Body of pancreas (tissue), 4 donors: ENCODE measurements around the gene PIAS2. TPM values are rescaled to one million over a fixed set of nuclear protein-coding genes. Genes with fewer than 3 reads are reported as not detected.

Source experiments
- ATAC-seq: fragments of 150-250 bp; one replicate; pipeline ENCODE4 v1.9.1; 2016
- DNase-seq, 4 donors: peaks; one replicate each; pipeline ENCODE4 v3.0.0-alpha.2; 2019
- H3K27ac ChIP-seq, 4 donors: fragments of 200-600 bp; sonication (generic); 1 replicate in 3 of 4; 2 replicates in 1 of 4; pipeline versions ENCODE4 v1.5.1 to v1.6.1; 2016 to 2019; ENCODE audit warnings: mild to moderate bottlenecking in 1 of 4, mixed read lengths in 1 of 4, moderate library complexity in 1 of 4
- H3K27me3 ChIP-seq, 2 donors: fragments of 200-600 bp; sonication (generic); one replicate each; pipeline ENCODE4 v1.6.0; 2016; ENCODE audit warnings: mild to moderate bottlenecking in 1 of 2
- H3K36me3 ChIP-seq, 2 donors: fragments of 200-600 bp; sonication (generic); replicated peaks in 1 of 2; 2 replicates each; pipeline ENCODE4 v1.5.1; 2016; ENCODE audit warnings: low read depth in 2 of 2; ENCODE audit not compliant: insufficient read depth in 1 of 2
- H3K4me1 ChIP-seq: fragments of 200-600 bp; sonication (generic); one replicate; pipeline ENCODE4 v1.6.0; 2016
- H3K4me3 ChIP-seq, 2 donors: fragments of 200-600 bp; sonication (generic); 1 replicate in 1 of 2; 2 replicates in 1 of 2; pipeline ENCODE4 v1.5.1; 2016 to 2019
- H3K9me3 ChIP-seq, 3 donors: fragments of 200-600 bp; sonication (generic); 1 replicate in 2 of 3; 2 replicates in 1 of 3; pipeline ENCODE4 v1.5.1; 2016
- CTCF ChIP-seq, 7 experiments: fragments of 450-650 bp in 4 of 7; fragments of 200-600 bp in 3 of 7; sonication (generic) in 3 of 7; IDR thresholded peaks; one replicate each; pipeline ENCODE4 v1.5.1; 2016 to 2019; ENCODE audit warnings: antibody characterized with exemption in 7 of 7
- POLR2A ChIP-seq, 3 donors: fragments of 450-650 bp; IDR thresholded peaks; one replicate each; pipeline ENCODE4 v1.6.1; 2016; ENCODE audit warnings: antibody characterized with exemption in 3 of 3, mild to moderate bottlenecking in 2 of 3
- WGBS, 2 donors: methylation state at CpG; one replicate each; pipeline ENCODE4 v1.1.5; 2017; 5-methylcytosine and 5-hydroxymethylcytosine counted together
- intact Hi-C: fragments of 100-400 bp; cut with DNase I; formaldehyde crosslinking; loops from one replicate; pipeline ENCODE4 v1.15.1; 2023
- total RNA-seq, 2 donors: library from RNA; depleted of rRNA; stranded (reverse); fragments of >200 nt; gene quantifications; one replicate each; pipeline ENCODE4 v1.1.0, GENCODE V29; 2016

Gene PIAS2
- total RNA-seq, 2 donors from 2014 or later = 12.5 to 15.6 TPM

- no peak for ATAC-seq
Measured at GRCh38 chr18:46859855-46860254, 57.5 kb downstream of the PIAS2 start.

DNA sequence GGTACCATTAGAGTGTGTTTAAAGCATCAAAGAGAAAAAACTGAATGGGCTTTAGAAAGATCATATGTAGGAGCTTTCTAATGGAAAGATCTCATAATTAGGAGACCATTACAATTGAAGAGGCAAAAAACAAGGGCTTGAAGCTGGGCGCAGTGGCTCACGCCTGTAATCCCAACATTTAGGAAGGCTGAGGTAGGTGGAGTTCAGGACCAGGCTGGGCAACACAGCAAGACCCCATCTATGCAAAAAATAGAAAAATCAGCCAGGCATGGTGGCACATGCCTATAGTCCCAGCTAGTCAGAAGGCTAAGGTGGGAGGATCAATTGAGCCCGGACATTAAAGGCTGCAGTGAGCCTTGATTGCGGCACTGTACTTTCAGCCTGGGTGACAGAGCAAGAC lies 59.0 kb downstream of the PIAS2 start:
- ATAC-seq (no peak), DNase-seq (no peak)
- Histone ChIP-seq H3K9me3 (no peaks in the 10 kb centered on the region), H3K27me3 (no peaks in the 10 kb centered on the region), H3K4me1 (no peaks in the 10 kb centered on the region), H3K27ac (no peak overlapping the region), H3K4me3 (no peak overlapping the region), H3K36me3 (peaks cover 0 to 2% of the 10 kb centered on the region in 2 donors)
- TF ChIP-seq CTCF (IDR thresholded peaks at IDR 0.05) (no peak), POLR2A (IDR thresholded peaks at IDR 0.05) (no peak)
- WGBS, 2 donors = 98 to 100% methylated on average over 4 of the region's 4 CpGs
- intact Hi-C loops = no loop called here

More at GRCh38 chr18:46859855-46860254, 57.5 kb downstream of the PIAS2 start:
- Histone ChIP-seq H3K36me3 (no peaks in the 10 kb centered on the region), H3K4me1 (no peaks in the 10 kb centered on the region), H3K27ac (no peak overlapping the region), H3K9me3 (no peaks in the 10 kb centered on the region), H3K27me3 (no peaks in the 10 kb centered on the region), H3K4me3 (no peak overlapping the region)
- TF ChIP-seq POLR2A (IDR thresholded peaks at IDR 0.05) (no peak), CTCF (IDR thresholded peaks at IDR 0.05) (no peak)
- intact Hi-C loops = no loop called here
- no peak for DNase-seq
- 81 to 85% methylated on average over 2 of the region's 2 CpGs for WGBS, 2 donors

DNA sequence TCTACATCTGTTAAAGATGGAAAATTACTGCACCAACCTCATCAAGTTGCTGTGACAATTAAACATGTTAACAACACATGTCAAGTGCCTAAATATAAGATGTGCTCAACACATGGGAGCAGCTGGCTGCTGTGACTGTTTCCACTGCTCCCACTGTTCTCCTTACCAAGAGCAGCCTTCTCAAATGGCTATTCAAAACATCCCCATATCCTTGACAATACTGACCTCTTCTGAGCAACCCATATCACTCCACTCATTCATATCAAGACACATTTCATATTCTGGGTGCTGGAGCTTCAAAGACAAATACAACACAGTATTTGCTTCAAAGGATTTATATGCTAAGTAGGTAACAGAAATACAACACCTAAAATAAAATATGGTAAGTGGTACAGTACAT lies 60.3 kb downstream of the PIAS2 start:
- Histone ChIP-seq H3K4me3 (no peak overlapping the region), H3K36me3 (peaks cover 0 to 2% of the 10 kb centered on the region in 2 donors), H3K27me3 (no peaks in the 10 kb centered on the region), H3K4me1 (no peaks in the 10 kb centered on the region), H3K9me3 (no peaks in the 10 kb centered on the region), H3K27ac (no peak overlapping the region)
- no peak for TF ChIP-seq CTCF (IDR thresholded peaks at IDR 0.05)
- DNase-seq = no peak
- intact Hi-C loops = no loop called here
- no peak for ATAC-seq

GRCh38 chr18:46849007-46849406 lies 68.3 kb downstream of the PIAS2 start:
- H3K27me3 ChIP-seq = no peaks in the 10 kb centered on the region
- intact Hi-C loops = no loop called here
- no peak for ATAC-seq

More at GRCh38 chr18:46849007-46849406, 68.3 kb downstream of the PIAS2 start:
- H3K4me3 ChIP-seq = no peak overlapping the region
- no peak overlapping the region for H3K27ac ChIP-seq
- H3K36me3 ChIP-seq = peaks cover 0 to 2% of the 10 kb centered on the region in 2 donors
- no peak for DNase-seq
- TF ChIP-seq CTCF (IDR thresholded peaks at IDR 0.05) = no peak
- TF ChIP-seq POLR2A (IDR thresholded peaks at IDR 0.05) = no peak
- no peaks in the 10 kb centered on the region for H3K9me3 ChIP-seq
- no peaks in the 10 kb centered on the region for H3K4me1 ChIP-seq
